CD1c-positive myeloid dendritic cell (primary cell): ENCODE measurements around the gene KRT73.
"Not testable (repeated sequence)": the region's sequence is repeated elsewhere in the genome, so short reads cannot be mapped to it uniquely, and the experiment has no call there.

Experiments
- DNase-seq: peaks from one replicate; pipeline ENCODE4 v3.0.0-alpha.2; 2016; ENCODE audit errors: extremely low spot score

KRT73 gene

GRCh38 chr12:52600941-52601481 is 17.3 kb downstream of the KRT73 start, which contains the start of gene KRT72:
Gene KRT72, minus strand, starts transcription at chr12:52601463. Its CDS starts 11 bp downstream, at chr12:52601452.
- no peak for DNase-seq

- DNase-seq = no peak
Measured at GRCh38 chr12:52600475-52600874, 17.9 kb downstream of the KRT73 start.

- DNase-seq = no peak
Measured at GRCh38 chr12:52600071-52600470, 18.3 kb downstream of the KRT73 start.

- no peak for DNase-seq
Measured at GRCh38 chr12:52598966-52599365, 19.4 kb downstream of the KRT73 start.

DNA sequence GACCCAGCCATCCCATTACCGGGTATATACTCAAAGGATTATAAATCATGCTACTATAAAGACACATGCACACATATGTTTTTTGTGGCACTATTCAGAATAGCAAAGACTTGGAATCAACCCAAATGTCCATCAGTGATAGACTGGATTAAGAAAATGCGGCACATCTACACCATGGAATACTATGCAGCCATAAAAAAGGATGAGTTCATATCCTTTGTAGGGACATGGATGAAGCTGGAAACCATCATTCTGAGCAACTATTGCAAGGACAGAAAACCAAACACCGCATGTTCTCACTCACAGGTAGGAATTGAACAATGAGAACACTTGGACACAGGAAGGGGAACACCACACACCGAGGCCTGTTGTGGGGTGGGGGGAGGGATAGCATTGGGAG is 24.1 kb downstream of the KRT73 start:
- DNase-seq = not testable (repeated sequence)

GRCh38 chr12:52591521-52591920 is 26.8 kb downstream of the KRT73 start:
- DNase-seq = no peak

DNA sequence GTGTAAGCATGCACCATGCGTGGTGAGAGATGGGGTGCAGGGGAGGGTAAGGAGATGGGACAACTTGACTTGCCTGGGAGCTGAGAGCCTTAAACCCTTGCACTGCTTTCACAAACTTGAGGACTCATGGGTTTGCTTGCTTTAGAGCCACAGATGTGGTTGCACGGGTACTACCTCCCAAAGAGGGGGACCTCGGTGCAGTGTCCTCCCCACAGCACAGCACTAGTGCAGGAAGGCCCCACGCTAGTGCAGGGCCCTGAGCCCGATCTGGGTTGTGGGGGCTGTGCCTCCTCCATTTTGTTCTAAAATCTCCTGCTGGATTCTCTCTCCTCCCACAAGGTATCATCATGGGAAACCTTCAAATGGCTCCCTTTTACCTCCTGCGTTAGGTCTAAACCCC is 28.3 kb downstream of the KRT73 start:
- DNase-seq = no peak

- DNase-seq = no peak
Measured at GRCh38 chr12:52587563-52587962, 30.8 kb downstream of the KRT73 start.

- DNase-seq = no peak
Measured at GRCh38 chr12:52585946-52586345, 32.4 kb downstream of the KRT73 start.

- peak; percentile 70 for DNase-seq
Measured at GRCh38 chr12:52585066-52585465, 33.3 kb downstream of the KRT73 start.

DNA sequence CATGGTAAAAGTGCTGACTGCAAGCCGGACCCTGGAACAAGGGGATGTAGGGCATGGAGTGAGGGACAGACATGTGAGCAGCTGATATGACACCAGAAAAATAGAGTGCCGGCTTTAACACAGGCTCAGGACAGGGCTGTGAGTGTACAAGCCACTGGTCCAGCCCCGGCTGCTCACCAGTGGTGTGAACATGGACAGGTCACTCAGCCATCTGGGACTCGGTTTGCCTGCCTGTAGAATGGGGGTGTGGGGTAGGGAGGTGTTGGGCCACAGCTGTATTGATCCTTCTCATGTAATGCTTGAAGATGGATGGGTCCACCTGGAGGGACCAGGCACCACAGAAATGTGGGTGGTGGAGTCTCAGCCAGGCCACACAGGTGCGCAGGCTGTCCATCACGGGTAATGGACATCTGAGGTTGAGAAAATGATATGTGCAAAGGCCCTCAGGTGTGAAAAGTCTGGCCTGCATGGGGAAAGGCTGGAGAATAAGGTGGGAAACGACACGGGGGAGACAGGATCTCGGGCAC is 34.1 kb downstream of the KRT73 start:
- DNase-seq = no peak

DNA sequence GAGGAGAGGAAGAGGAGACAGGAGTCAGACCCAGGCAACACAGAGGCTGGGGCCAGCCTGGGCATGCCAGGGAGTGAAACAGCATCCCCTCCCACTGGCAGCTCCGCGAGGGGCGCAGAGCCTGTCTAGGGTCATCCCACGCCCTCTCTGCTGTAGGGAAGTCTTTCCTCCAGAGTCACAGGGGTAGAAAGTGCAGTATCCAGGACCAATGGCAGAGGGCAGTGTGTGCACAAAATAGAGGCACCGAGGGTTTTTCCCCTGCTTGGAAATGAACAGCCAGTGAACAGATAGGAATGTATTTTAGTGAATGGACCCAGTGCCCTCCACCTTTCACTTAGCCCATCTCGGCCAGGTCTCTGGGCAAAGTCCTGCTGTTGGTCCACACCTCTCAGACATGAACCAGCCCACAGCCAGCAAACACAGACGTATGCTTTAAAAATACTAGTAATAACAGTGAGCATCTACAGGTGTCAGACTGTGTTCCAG is 35.3 kb downstream of the KRT73 start:
- peak; percentile 87 for DNase-seq

- DNase-seq = no peak
Measured at GRCh38 chr12:52582486-52582885, 35.9 kb downstream of the KRT73 start.

GRCh38 chr12:52581481-52581880 is 36.9 kb downstream of the KRT73 start:
- no peak for DNase-seq

- no peak for DNase-seq
Measured at GRCh38 chr12:52581066-52581465, 37.3 kb downstream of the KRT73 start.

GRCh38 chr12:52580496-52580895 is 37.9 kb downstream of the KRT73 start:
- DNase-seq = no peak

GRCh38 chr12:52579468-52580465 is 38.6 kb downstream of the KRT73 start:
- no peak for DNase-seq

DNA sequence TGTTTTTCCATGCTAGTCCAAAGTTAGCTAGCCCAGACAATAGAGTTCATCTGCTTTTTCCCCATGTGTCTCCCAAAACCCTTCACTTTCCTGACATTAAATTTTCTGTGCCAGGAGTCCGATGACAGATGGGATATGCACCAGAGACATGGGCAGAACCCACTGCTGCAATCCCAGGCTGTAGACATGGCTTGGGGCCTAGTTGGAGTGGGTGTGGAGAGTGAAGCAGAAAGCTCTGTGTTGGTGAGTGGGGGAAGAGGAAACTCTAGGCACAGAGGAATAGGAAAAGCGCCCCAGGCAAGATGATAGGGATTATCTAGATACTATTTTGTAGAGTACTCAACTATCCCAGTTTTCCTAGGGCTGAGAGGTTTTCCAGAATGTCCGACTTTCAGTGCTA is 39.9 kb downstream of the KRT73 start:
- no peak for DNase-seq

DNA sequence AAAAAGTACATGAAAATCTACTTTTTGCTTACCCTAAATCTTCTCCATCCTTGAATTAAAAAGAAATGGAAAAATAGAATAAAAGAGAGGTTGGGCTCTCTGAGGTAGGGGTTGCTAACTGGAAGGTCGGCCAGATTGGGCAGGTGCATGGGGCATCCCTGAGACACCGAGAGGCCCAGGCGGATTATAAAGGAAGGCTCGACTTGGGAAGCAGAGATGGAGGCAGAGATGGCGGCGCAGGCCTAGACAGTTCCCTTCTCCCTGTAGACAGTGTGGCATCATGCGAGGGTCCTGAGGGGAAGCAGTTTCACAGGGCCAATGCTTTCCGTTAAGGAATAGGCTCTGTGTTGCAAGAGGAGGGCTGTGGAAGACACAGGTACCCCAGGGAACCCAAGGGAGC is 41.0 kb downstream of the KRT73 start:
- no peak for DNase-seq

DNA sequence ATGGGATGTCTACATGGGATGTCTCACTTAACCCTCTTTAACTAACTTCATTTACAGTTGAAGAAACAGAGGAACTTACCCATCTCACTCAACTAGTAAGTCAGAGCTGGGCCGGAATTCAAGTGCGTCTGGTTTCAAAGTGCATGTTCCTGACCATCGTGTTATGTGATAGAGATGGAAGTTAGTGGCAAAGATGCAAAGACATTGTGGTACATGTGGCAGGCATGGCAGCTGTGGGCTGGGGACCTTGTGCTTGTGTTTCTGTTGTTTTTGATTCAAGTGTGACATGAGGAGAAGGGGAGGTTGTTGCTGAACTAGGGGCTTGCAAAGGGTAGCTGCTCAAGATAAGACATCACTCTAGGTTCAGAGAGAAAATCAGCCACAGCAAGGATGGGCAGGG is 42.4 kb downstream of the KRT73 start:
- DNase-seq = no peak

GRCh38 chr12:52575256-52575655 is 43.1 kb downstream of the KRT73 start:
- no peak for DNase-seq

DNA sequence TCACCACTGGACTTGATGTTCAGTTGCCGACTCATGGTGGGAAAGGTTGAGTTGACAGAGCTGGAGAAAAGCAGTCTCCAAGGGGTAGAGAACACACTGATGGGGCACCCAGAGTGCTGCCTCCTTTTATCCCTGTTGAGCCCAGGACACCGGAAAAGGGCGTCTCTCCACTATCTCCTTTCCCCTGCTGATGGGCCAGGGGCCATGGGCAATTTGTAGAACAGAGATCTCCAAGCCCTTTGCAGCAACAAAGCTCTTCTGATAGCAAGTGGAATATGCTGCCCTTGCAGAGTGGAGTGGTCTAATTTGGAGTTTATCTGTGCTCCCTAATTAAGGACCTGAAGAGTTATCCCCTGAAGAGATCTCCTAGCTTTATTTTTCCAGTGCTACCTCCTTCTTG is 44.6 kb downstream of the KRT73 start, which contains the start of gene KRT74:
KRT74 (minus strand) TSS at position 101 of the 400 bp plus-strand sequence; CDS start at position 35, 66 bp downstream.
- DNase-seq = no peak

DNA sequence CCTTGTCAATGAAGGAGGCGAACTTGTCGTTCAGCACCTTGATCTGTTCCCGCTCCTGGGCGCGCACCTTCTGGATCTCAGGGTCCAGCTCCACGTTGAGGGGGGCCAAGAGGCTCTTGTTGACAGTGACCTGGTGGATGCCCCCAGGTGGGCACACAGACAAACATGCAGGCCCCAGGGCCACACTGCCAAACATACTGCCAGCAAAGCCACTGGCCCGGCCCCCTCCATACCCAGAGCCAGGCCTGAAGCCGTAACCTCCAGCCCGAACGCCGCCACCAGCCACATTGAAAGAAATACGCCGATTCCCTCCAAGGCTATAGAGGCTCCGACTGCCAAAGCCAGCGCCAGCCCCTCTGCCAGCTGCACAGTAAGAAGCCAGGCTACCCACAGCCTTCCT is 45.1 kb downstream of the KRT73 start:
- no peak for DNase-seq
